T47D (cell line): ENCODE data around the gene SLC31A1.

Experiments used
- DNase-seq, 2 experiments: peaks; one replicate each; pipeline versions ENCODE4 v3.0.0 to v3.0.0-alpha.2; 2011 to 2012; ENCODE audit warnings: low read depth in 1 of 2, low spot score in 1 of 2
- JUND ChIP-seq: IDR thresholded peaks from 2 replicates; pipeline ENCODE4 v1.6.1; 2012; ENCODE audit warnings: low read depth
- in situ Hi-C: cut with HindIII; loops from 2 replicates; pipeline ENCODE4 v1.10.0; 2016; ENCODE audit warnings: low sequenced_read_pairs, low pct_unique_long_range_greater_than_20kb

Gene SLC31A1

DNA sequence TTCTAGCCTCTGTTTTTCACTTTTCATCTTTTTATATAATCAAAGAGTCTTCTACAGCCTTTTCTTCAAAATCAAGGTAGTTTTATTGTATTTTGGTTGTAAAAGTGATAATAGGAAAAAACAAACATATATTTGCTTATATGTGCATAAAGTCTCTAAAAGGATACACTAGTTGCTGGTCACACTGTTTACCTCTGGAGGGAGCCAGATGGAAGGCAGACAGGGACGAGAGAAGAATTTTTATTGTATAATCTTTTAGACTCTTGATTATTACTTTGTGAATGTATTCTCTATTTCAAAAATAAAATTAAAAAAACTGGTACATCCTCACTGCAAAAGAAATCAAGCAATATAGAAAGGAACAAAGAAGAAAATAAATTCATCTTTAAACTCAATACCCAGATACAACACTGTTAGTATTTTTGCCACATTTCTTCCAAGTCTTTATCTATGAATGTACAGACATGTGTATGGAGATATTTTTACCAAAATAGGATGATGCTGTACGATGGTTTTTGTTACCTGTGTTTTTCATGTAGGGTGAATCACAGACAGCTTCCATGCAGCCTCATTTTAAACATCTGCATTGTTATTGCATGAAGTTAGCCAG, 88.0 kb downstream of the SLC31A1 start:
- TF ChIP-seq JUND: no peak
- in situ Hi-C loops: no loop called here
- DNase-seq: peak; percentile 29 to 75

DNA sequence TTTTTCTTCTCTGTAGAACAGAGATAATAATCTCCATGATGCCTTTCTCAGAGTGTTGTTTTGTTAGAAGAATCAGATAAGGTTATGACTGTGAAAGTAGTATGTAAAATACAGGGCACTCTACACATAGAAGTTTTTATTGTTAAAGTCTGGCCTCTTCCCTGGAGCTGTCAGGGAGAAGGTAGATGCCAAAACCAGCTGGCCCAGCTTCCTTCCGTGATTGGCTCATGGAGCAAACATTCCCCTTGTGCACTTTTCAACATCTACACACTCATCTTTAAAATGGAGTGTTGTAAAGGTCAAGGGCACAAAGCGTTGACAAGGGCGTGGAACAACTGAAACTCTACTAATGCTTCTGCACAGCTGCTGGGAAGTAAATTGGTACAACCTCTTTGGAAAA, 89.2 kb downstream of the SLC31A1 start:
- in situ Hi-C loops: no loop called here
- TF ChIP-seq JUND: no peak
- DNase-seq: peak in 1 of 2 experiments; percentile 42

DNA sequence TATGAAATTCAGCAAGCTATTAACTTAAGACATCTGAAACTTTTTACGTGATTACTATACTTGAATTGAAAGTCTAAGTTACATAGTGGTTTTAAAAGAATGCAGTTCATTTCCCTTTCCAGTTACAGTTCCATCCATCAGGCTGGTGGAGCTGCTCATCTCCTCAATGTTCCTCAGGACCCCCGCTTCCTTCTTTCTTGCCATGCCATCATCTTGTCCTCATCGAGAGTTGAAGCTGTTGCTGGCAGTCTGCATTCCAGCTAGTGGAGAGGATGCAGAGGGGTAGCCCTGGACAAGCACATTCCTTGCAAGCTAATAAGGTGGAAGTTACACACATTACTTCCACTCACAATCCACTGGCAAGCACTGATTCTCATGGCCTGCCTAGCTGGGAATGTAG, 90.6 kb downstream of the SLC31A1 start:
- no peak for DNase-seq
- in situ Hi-C loops: no loop called here

DNA sequence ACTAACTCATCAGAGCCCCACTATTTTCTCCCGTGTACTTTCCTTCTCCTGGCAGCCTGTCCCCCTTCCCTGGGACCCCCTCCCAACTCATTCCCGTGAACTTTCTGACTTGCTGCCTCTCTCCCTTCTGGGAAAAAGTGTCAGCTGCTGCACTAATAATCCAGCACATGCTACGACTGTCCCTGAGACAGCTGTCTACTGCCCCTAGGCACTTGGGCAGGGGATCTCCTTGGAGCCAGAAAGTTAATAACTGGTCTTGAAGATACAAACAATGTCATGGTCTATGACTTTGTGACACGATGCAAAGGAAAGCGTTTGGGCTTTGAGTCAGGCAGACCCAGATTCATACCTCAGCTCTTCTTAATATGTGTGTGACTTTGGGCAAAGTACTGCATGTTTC, 91.9 kb downstream of the SLC31A1 start:
- in situ Hi-C loops: no loop called here
- no peak for DNase-seq
- TF ChIP-seq JUND: no peak

More for the DNA sequence above, 90.6 kb downstream of the SLC31A1 start:
- TF ChIP-seq JUND: no peak
